ENCODE data around the gene TASOR2. TPM values are rescaled to one million over a fixed set of nuclear protein-coding genes. Genes with fewer than 3 reads are reported as not detected.

The TASOR2 gene
- total RNA-seq, 1 donor from 2014 or later = 65.3 TPM

GRCh38 chr10:5655121-5655520 is 29.5 kb upstream of the TASOR2 start:
- no peak for DNase-seq (ENCODE audit: low read depth, low spot score)

DNA sequence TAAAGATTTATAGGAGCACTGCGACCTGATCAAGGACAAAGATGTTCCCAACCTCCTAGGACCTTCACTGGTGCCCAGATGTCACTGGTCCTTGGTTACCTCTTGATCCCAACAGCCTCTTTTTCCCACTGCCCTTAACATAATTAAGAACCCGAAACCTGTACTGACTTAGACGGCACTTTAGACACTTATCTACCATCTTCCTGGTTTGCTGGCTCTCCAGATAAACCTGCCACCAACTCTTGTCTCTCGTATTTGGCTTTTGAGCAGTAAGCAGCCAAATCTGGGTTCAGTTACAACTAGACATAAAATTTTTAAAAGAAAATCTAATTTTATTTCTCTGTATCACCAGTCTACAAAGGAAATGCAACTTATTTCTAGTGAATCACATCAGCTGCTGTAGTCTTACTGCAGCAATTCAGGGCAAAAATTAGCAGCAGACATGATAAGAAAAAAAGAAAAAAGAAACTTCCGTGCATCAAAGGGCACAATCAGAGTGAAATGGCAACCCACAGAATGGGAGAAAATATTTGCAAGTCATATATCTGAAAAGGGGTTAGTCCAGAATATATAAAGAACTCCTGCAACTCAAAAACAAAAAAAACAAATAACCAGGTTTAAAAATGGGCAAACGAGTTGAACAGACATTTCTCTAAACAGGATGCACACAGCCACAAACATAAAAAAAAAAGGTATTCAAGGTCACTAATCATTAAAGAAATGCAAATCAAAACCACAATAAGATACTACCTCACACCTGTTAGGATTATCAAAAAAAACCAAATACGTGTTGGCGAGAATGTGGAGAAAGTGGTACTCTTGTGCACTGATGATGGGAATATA is 27.7 kb upstream of the TASOR2 start:
- DNase-seq (ENCODE audit: low read depth, low spot score) = no peak

- no peak for DNase-seq (ENCODE audit: low read depth, low spot score)
Measured at GRCh38 chr10:5658871-5659618, 25.6 kb upstream of the TASOR2 start.

- DNase-seq (ENCODE audit: low read depth, low spot score) = no peak
Measured at GRCh38 chr10:5659702-5660528, 24.7 kb upstream of the TASOR2 start.

DNA sequence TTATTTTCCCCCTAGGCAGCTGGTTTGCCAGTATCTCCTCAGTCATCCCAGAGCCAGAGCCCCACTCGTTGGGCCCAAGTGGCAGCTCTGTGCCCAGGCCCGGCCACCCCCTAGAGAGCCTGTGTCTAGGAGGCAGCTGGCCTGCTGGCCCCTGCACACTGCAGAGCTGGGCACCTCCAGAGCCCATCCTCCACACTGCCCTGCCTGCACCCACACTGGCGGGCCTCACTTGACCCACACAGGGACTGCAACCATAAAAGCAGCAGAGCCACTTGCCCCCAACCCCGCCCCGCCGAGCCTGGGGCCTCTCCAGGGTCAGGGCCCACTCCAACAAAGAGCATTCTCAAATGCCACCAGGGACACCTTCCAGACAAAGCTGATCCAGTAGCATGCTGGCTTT is 23.6 kb upstream of the TASOR2 start:
- no peak for DNase-seq (ENCODE audit: low read depth, low spot score)

- no peak for DNase-seq (ENCODE audit: low read depth, low spot score)
Measured at GRCh38 chr10:5662708-5663579, 21.7 kb upstream of the TASOR2 start.

DNA sequence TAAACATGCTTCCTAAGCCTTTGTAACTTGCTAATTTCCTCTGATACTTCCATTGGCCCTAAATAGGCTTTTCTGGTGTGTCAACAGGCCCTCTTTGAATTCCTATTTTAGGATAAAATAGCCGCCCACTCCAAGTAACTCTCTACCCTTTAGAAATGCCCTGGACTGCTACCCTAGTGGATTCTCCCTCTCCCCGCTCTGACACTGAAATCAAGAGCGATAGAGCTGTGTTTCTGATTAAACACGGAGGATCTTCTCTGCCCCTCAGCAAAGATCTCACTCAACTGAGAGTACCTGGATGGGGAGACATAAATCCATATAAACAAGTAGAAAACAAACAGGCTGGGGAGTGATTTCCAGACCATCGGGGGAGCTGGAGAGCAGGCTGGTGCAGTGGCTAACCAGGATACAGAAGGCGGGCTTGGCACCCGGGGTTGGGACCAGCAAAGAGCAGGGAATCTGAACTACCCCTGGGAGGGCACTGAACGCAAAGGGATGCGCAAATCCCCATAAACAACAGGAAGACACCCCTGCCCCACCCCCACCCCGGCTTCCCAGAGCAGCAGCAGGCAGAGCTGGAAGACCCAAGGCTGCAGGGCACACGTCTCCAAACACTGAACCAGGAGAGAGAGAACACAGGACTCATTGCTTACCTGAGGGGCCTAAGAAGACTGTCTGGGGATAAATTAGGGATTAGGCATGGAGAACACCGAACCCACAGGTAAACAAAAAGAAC is 20.8 kb upstream of the TASOR2 start:
- DNase-seq (ENCODE audit: low read depth, low spot score) = no peak

GRCh38 chr10:5665373-5666007 is 19.1 kb upstream of the TASOR2 start:
- DNase-seq (ENCODE audit: low read depth, low spot score) = no peak

DNA sequence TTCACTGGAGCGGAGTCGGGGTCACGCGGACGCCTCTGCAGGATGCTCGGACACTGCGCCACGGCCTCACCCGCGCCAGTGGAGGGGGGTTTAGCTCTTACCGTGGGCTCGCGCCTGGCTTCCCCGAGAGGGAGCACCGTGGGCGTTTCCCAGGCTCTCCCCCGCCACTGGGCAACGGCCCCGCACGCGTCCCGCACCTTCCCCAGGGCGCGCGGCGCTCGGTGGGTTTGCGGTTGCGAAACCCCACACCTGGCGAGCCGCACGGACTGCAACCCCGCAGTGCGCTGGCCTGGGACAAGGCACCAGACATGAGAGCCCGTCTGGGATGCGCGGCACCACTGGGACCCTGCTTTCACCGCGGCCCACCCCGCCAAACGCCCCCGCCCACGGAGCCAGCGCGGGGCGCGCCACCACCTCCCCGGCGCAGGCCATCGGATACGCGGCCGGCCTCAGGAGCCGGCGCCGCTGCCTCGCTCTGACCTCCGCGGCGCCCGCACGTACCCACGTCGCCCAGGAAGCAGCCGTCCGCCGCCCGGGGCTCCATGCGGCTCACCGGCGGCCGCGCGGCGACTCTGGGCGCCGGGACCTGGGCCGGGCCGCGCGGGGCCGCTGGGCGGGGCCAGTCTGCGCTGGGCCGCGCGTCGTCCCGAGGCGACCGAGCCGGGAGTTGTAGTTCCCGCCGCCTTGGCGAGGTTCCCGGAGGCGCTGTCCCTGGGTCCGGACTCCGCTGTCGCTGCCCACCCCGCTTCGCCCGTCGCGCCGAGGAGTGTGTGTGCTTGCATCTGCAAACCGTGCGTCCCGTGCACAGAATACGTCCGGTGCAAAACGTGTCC is 18.4 kb upstream of the TASOR2 start, which contains the start of gene ASB13:
ASB13 (minus strand) TSS at position 588 of the 833 bp plus-strand sequence; CDS start at position 544, 44 bp downstream.
- DNase-seq (ENCODE audit: low read depth, low spot score) = no peak

- DNase-seq (ENCODE audit: low read depth, low spot score) = no peak
Measured at GRCh38 chr10:5666841-5667630, 17.6 kb upstream of the TASOR2 start.

- DNase-seq (ENCODE audit: low read depth, low spot score) = no peak
Measured at GRCh38 chr10:5668429-5668828, 16.2 kb upstream of the TASOR2 start.

GRCh38 chr10:5669604-5670003 is 15.0 kb upstream of the TASOR2 start:
- DNase-seq (ENCODE audit: low read depth, low spot score) = no peak

GRCh38 chr10:5670662-5671375 is 13.8 kb upstream of the TASOR2 start:
- no peak for DNase-seq (ENCODE audit: low read depth, low spot score)

DNA sequence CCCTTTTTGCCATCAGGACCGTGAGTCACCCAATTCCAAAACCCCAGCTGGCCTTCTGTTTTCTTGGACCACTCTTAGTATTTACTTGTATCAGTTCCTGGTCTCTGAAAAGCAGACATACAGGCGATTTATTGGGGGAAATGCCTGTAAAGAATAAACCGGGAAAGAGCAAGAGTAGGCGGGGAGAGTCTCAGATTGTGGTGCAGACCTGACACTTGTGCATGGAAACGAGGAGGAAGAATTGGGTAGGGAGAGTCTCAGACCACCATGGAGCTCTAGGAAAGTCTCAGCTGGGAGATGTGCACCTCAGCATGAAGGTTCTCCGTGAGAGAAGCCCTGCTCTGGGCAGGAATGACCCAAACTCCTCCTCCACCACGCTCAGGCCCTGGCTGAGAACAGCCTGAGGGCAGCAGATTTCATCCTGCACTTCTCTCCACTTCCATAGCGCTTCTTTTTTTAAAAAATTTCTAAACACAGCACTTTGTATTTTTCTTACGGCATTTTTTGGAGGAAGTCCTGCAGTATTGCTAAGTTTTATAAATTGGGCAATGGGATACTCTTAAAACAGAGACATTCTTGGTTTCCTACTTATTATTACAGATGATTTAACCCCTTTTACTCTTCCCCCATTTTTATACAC is 6.1 kb upstream of the TASOR2 start:
- no peak for DNase-seq (ENCODE audit: low read depth, low spot score)

DNA sequence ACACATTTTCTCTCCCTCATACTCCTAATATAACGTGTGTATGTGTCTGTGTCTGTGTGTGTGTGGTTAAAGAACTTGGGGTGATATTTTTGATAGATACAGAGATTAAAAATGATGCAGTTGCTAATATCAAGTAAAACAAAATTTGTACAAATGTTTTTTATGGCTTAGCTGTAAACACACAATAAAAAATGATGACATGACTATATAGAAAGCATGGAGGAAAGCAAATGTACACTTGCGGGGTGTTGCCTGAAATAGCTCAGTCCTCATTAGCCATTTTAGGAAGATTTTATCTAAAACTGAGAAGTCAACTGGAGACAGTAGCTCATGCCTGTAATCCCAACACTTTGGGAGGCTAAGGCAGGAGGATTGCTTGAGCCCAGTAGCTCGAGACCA is 5.6 kb upstream of the TASOR2 start:
- DNase-seq (ENCODE audit: low read depth, low spot score) = no peak

DNA sequence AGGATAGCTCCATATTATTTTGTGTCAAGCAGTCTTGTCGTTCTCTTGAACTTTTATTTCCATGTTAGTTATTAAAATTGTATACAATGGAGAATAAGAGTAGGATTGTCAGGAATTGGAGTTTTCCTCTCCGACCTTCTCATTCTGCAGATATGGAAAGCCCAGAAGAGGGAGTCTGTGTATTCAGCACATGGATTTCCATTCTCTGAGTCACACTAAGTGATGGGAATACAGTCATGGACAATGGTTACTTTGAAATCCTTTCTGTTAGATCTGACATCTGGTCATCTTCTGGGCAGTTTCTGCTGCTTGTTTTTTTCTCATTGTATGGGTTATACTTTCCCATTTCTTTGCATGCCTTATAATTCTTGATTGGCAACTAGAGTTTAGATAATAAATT is 5.0 kb upstream of the TASOR2 start:
- DNase-seq (ENCODE audit: low read depth, low spot score) = no peak

GRCh38 chr10:5681930-5682329 is 2.7 kb upstream of the TASOR2 start:
- DNase-seq (ENCODE audit: low read depth, low spot score) = no peak
